B cell (primary cell): Measurements from ENCODE around the gene SFMBT1.

Source experiments
- CTCF ChIP-seq: fragments of 200-600 bp; IDR thresholded peaks from one replicate; pipeline ENCODE4 v1.8.0; 2022; ENCODE audit warnings: antibody characterized with exemption, mild to moderate bottlenecking
- EZH2 ChIP-seq: IDR thresholded peaks from 2 replicates; pipeline ENCODE4 v1.6.1; 2012; ENCODE audit warnings: borderline replicate concordance, low read depth, mild to moderate bottlenecking, moderate library complexity, low read length; ENCODE audit not compliant: insufficient read depth, poor library complexity, severe bottlenecking

- TF ChIP-seq CTCF (no peak), EZH2 (no peak)
Measured at GRCh38 chr3:52910823-52911222, 135.1 kb downstream of the SFMBT1 start.
